Liver (tissue), 9 donors: ENCODE results near the gene CD6. TPM values are rescaled to one million over a fixed set of nuclear protein-coding genes. Genes with fewer than 3 reads are reported as not detected.

ENCODE experiments used
- DNase-seq: peaks from one replicate; pipeline ENCODE4 v3.0.0-alpha.2; 2017; ENCODE audit warnings: low spot score
- H3K27ac ChIP-seq, 2 donors: one replicate each; pipeline ENCODE4 v1.7.0; 2013; ENCODE audit warnings: inconsistent platforms in 2 of 2, low read length in 2 of 2, control low read depth in 1 of 2, low read depth in 1 of 2, mild to moderate bottlenecking in 1 of 2
- H3K27me3 ChIP-seq, 4 donors: one replicate each; pipeline versions ENCODE4 v1.6.1 to v1.7.0; 2013; ENCODE audit warnings: low read length in 3 of 4, inconsistent platforms in 1 of 4, mild to moderate bottlenecking in 1 of 4, moderate library complexity in 1 of 4; ENCODE audit not compliant: control insufficient read depth in 4 of 4, insufficient read depth in 4 of 4
- H3K36me3 ChIP-seq, 4 donors: one replicate each; pipeline versions ENCODE4 v1.6.1 to v1.7.0; 2013; ENCODE audit warnings: low read length in 3 of 4, mild to moderate bottlenecking in 3 of 4, low read depth in 1 of 4, moderate library complexity in 1 of 4; ENCODE audit not compliant: control insufficient read depth in 4 of 4, insufficient read depth in 3 of 4
- H3K4me1 ChIP-seq, 4 donors: one replicate each; pipeline versions ENCODE4 v1.6.1 to v1.7.0; 2013; ENCODE audit warnings: low read length in 3 of 4, mild to moderate bottlenecking in 3 of 4, moderate library complexity in 1 of 4; ENCODE audit not compliant: control insufficient read depth in 4 of 4, insufficient read depth in 4 of 4
- H3K4me3 ChIP-seq, 3 donors: one replicate each; pipeline versions ENCODE4 v1.6.1 to v1.7.0; 2013; ENCODE audit warnings: low read length in 3 of 3, control low read depth in 1 of 3, low read depth in 1 of 3, mild to moderate bottlenecking in 1 of 3
- H3K9ac ChIP-seq, 2 donors: one replicate each; pipeline ENCODE4 v1.7.0; 2013; ENCODE audit warnings: low read length in 2 of 2, mild to moderate bottlenecking in 2 of 2, moderate library complexity in 2 of 2, control low read depth in 1 of 2, low read depth in 1 of 2
- H3K9me3 ChIP-seq, 4 donors: one replicate each; pipeline versions ENCODE4 v1.6.1 to v1.7.0; 2013; ENCODE audit warnings: low read length in 3 of 4; ENCODE audit not compliant: control insufficient read depth in 4 of 4
- EGR1 ChIP-seq, 2 donors: IDR thresholded peaks; 2 replicates each; pipeline ENCODE4 v1.6.1; 2016 to 2018; ENCODE audit warnings: antibody characterized with exemption in 2 of 2, low read depth in 2 of 2
- FOXA1 ChIP-seq: IDR thresholded peaks from 2 replicates; pipeline ENCODE4 v1.6.1; 2016; ENCODE audit warnings: antibody characterized with exemption
- HNF4G ChIP-seq: IDR thresholded peaks from 2 replicates; pipeline ENCODE4 v1.6.1; 2016; ENCODE audit warnings: antibody characterized with exemption
- JUND ChIP-seq, 2 donors: IDR thresholded peaks; 2 replicates each; pipeline ENCODE4 v1.6.1; 2016; ENCODE audit warnings: antibody characterized with exemption in 2 of 2
- NR2F2 ChIP-seq: IDR thresholded peaks from 2 replicates; pipeline ENCODE4 v1.6.1; 2016; ENCODE audit warnings: antibody characterized with exemption
- SP1 ChIP-seq: IDR thresholded peaks from 2 replicates; pipeline ENCODE4 v1.6.1; 2018; ENCODE audit warnings: antibody characterized with exemption, mild to moderate bottlenecking
- YY1 ChIP-seq: IDR thresholded peaks from 2 replicates; pipeline ENCODE4 v1.6.1; 2016; ENCODE audit warnings: antibody characterized with exemption, mild to moderate bottlenecking
- WGBS: extraction: QIAGEN DNeasy Blood & Tissue Kit; methylation state at CpG from one replicate; pipeline ENCODE4 v1.1.7; 2013; 5-methylcytosine and 5-hydroxymethylcytosine counted together
- polyA plus RNA-seq, 2 donors: library from polyadenylated mRNA; stranded (reverse) in 1 of 2; unstranded in 1 of 2; fragments of 200-250 nt in 1 of 2; fragments of >200 nt in 1 of 2; fragmentation: Nextera tagmentation in 1 of 2; extraction: Ambion mirVana in 1 of 2; gene quantifications; one replicate each; pipeline versions ENCODE4 v1.2.1 to v1.2.3, GENCODE V29; 2013 to 2015
- total RNA-seq, 2 donors: library from RNA; depleted of rRNA; stranded (reverse); fragments of >200 nt; gene quantifications; one replicate each; pipeline ENCODE4 v1.2.3, GENCODE V29; 2014
- TF ChIP-seq, protein P1 (sequence below): IDR thresholded peaks from 2 replicates; pipeline ENCODE4 v1.6.1; 2016; ENCODE audit warnings: antibody characterized with exemption
- TF ChIP-seq, protein P2 (sequence below): fragments of 150-350 bp; IDR thresholded peaks from 2 replicates; pipeline ENCODE4 v1.5.1; 2017; ENCODE audit warnings: improper control_type of control experiment, low read depth, low read length; ENCODE audit not compliant: missing input control
- TF ChIP-seq, protein P3 (sequence below): IDR thresholded peaks from 2 replicates; pipeline ENCODE4 v1.6.1; 2016; ENCODE audit warnings: antibody characterized with exemption, mild to moderate bottlenecking
- TF ChIP-seq, protein P4 (sequence below): IDR thresholded peaks from 2 replicates; pipeline ENCODE4 v1.6.1; 2016; ENCODE audit warnings: antibody characterized with exemption
- TF ChIP-seq, protein P5 (sequence below): IDR thresholded peaks from 2 replicates; pipeline ENCODE4 v1.6.1; 2016; ENCODE audit warnings: antibody characterized with exemption
- donor health status: healthy.
- donor health status: healthy.
- donor health status: healthy.
- donor health status: healthy.
- donor health status: healthy.

Gene CD6
- total and polyA plus RNA-seq, 4 donors = 0.31 to 0.59 (median 0.45) TPM

DNA sequence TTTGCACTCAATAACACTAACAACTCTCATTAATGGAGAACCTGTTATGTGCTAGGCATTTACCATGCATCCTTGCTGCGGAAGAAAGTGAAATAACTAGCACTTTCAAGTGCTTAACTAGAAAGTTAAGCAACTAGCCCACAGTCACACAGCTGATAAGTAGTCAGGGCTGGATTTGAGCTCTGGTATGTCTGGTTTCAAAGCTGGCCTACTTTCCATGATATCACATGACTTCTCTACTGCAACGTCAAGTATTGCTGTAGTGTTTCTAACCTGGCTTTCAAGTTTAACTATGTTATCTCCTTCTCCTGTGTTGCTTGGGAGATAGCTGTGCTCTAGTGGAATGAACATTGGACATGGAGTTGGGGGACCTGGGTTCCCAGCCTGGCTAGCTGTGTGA is 31.6 kb upstream of the CD6 start:
- 72% methylated on average over 2 of the region's 2 CpGs for WGBS
- Histone ChIP-seq H3K4me1 (no peaks in the 10 kb centered on the region), H3K9me3 (no peaks in the 10 kb centered on the region), H3K9ac (no peak overlapping the region), H3K27ac (no peak overlapping the region), H3K27me3 (no peaks in the 10 kb centered on the region), H3K36me3 (peaks cover 2 to 44% (median 13%) of the 10 kb centered on the region in 4 donors), H3K4me3 (no peak overlapping the region)
- TF ChIP-seq JUND (IDR thresholded peaks at IDR 0.05) = no peak
- TF ChIP-seq SP1 = no peak
- TF ChIP-seq EGR1 (IDR thresholded peaks at IDR 0.05; ENCODE audit: low read depth in 2 of 2) = no peak
- TF ChIP-seq, protein P1, sequence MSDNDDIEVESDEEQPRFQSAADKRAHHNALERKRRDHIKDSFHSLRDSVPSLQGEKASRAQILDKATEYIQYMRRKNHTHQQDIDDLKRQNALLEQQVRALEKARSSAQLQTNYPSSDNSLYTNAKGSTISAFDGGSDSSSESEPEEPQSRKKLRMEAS = no peak
- TF ChIP-seq, protein P2, sequence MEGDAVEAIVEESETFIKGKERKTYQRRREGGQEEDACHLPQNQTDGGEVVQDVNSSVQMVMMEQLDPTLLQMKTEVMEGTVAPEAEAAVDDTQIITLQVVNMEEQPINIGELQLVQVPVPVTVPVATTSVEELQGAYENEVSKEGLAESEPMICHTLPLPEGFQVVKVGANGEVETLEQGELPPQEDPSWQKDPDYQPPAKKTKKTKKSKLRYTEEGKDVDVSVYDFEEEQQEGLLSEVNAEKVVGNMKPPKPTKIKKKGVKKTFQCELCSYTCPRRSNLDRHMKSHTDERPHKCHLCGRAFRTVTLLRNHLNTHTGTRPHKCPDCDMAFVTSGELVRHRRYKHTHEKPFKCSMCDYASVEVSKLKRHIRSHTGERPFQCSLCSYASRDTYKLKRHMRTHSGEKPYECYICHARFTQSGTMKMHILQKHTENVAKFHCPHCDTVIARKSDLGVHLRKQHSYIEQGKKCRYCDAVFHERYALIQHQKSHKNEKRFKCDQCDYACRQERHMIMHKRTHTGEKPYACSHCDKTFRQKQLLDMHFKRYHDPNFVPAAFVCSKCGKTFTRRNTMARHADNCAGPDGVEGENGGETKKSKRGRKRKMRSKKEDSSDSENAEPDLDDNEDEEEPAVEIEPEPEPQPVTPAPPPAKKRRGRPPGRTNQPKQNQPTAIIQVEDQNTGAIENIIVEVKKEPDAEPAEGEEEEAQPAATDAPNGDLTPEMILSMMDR = no peak
- TF ChIP-seq, protein P3, sequence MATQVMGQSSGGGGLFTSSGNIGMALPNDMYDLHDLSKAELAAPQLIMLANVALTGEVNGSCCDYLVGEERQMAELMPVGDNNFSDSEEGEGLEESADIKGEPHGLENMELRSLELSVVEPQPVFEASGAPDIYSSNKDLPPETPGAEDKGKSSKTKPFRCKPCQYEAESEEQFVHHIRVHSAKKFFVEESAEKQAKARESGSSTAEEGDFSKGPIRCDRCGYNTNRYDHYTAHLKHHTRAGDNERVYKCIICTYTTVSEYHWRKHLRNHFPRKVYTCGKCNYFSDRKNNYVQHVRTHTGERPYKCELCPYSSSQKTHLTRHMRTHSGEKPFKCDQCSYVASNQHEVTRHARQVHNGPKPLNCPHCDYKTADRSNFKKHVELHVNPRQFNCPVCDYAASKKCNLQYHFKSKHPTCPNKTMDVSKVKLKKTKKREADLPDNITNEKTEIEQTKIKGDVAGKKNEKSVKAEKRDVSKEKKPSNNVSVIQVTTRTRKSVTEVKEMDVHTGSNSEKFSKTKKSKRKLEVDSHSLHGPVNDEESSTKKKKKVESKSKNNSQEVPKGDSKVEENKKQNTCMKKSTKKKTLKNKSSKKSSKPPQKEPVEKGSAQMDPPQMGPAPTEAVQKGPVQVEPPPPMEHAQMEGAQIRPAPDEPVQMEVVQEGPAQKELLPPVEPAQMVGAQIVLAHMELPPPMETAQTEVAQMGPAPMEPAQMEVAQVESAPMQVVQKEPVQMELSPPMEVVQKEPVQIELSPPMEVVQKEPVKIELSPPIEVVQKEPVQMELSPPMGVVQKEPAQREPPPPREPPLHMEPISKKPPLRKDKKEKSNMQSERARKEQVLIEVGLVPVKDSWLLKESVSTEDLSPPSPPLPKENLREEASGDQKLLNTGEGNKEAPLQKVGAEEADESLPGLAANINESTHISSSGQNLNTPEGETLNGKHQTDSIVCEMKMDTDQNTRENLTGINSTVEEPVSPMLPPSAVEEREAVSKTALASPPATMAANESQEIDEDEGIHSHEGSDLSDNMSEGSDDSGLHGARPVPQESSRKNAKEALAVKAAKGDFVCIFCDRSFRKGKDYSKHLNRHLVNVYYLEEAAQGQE = no peak
- TF ChIP-seq, protein P4, sequence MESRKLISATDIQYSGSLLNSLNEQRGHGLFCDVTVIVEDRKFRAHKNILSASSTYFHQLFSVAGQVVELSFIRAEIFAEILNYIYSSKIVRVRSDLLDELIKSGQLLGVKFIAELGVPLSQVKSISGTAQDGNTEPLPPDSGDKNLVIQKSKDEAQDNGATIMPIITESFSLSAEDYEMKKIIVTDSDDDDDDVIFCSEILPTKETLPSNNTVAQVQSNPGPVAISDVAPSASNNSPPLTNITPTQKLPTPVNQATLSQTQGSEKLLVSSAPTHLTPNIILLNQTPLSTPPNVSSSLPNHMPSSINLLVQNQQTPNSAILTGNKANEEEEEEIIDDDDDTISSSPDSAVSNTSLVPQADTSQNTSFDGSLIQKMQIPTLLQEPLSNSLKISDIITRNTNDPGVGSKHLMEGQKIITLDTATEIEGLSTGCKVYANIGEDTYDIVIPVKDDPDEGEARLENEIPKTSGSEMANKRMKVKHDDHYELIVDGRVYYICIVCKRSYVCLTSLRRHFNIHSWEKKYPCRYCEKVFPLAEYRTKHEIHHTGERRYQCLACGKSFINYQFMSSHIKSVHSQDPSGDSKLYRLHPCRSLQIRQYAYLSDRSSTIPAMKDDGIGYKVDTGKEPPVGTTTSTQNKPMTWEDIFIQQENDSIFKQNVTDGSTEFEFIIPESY = no peak
- TF ChIP-seq FOXA1 = no peak
- no peak for DNase-seq

DNA sequence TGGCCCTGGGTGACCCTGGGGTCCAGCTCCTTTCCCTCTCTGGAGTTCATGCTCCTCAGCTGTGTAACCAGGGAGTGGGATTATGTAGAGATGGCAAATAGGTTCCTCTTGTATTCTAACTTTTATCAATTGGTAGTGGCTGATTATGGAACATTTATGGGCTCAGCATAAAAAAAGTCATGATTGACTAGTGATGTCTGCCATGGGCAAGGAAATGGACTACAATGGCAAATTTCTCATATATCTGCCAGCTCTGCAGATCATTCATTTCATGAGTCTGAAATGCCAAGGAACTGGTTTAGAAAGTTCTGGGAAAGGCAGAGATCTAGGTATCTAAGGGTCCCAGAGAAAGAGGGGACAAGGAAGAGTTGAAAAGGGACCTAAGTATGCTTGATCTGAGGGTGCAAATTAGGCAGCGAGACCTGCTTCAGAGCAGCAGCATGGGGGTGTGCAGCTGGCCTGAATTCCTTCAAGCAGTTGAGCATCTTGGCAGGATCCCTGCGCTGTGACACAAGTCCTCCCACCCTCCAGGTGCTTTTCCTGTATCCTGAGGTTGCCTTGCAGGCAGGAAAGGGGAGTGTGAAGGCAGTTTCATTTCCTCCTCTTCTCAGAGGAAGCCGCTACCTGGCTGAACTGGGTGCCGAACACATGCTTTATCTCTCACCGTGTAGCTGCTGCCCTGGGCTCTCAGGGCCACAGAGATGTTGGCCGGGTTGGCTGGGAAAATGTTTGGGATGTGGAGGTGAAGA is 29.9 kb upstream of the CD6 start:
- H3K27ac ChIP-seq = no peak overlapping the region
- H3K27me3 ChIP-seq = no peaks in the 10 kb centered on the region
- peaks cover 2 to 49% (median 13%) of the 10 kb centered on the region in 4 donors for H3K36me3 ChIP-seq
- DNase-seq = no peak
- H3K4me1 ChIP-seq = no peaks in the 10 kb centered on the region
- no peak overlapping the region for H3K9ac ChIP-seq
- WGBS = 87% methylated on average over 6 of the region's 6 CpGs
- no peak for TF ChIP-seq HNF4G
- TF ChIP-seq NR2F2 = no peak
- TF ChIP-seq, protein P3 = no peak
- TF ChIP-seq, protein P5, sequence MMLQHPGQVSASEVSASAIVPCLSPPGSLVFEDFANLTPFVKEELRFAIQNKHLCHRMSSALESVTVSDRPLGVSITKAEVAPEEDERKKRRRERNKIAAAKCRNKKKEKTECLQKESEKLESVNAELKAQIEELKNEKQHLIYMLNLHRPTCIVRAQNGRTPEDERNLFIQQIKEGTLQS = no peak
- TF ChIP-seq YY1 = no peak
- no peaks in the 10 kb centered on the region for H3K9me3 ChIP-seq
- no peak overlapping the region for H3K4me3 ChIP-seq
